Posterior cingulate gyrus (tissue), 11 donors: ENCODE results near the gene LAMTOR3.

Experiments used
- DNase-seq, 10 donors: peaks; one replicate each; pipeline versions ENCODE4 v3.0.0 to v3.0.0-alpha.2; 2020 to 2021; ENCODE audit warnings: mixed read lengths in 3 of 10
- intact Hi-C: fragments of 100-400 bp; cut with DNase I; formaldehyde crosslinking; loops from one replicate; pipeline ENCODE4 v1.15.1; 2023

The LAMTOR3 gene, protein sequence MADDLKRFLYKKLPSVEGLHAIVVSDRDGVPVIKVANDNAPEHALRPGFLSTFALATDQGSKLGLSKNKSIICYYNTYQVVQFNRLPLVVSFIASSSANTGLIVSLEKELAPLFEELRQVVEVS

DNA sequence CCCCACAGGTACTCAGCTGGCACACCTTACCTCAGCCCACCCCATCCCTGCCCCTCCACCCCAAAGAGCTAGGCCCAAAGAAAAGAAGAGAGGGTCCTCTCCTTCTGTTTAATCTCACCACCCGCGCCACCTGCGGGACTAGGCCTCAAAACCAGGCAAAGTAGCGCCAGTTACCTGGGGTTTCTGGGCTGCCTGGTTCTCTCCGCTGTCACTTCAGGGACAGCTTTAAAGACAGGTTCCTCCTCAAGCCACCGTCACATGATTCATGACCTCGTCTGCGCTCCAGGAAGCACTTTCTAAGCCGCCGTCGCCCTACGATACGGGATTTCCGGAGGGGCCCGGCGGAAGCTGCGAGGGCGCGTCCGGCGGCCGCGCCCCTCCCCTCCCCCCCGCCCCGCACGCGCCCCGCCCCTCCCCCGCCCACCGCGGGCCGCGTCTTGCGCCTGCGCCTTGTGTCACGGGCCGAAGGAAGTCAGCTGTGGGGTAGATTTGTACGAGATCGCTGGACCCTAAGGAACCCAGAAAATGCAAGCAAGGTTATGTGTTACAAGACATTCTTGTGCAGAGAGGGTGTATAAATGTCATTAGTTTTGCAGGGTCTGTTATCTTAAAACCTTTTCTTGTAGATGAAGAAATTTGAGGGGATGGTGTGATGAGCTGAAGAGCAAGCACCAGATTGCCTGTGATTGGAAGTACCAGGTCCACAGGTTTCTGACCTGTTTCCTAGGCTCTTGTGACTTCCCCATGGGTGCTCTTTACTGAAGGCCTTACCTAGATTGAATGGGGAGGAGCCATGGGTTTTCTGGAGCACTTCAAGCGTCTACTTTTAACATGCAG is at the start of gene LAMTOR3:
LAMTOR3 (minus strand) TSS at position 267 of the 837 bp plus-strand sequence. CDS start 464 bp downstream, outside the sequence.
- intact Hi-C loops = loop anchor here (2.0 kb wide), 2 partner anchors 52 to 332 kb away; partner anchors contain the start of gene DNAJB14
- DNase-seq = peak; percentile 85 to 98 (median 90)

DNA sequence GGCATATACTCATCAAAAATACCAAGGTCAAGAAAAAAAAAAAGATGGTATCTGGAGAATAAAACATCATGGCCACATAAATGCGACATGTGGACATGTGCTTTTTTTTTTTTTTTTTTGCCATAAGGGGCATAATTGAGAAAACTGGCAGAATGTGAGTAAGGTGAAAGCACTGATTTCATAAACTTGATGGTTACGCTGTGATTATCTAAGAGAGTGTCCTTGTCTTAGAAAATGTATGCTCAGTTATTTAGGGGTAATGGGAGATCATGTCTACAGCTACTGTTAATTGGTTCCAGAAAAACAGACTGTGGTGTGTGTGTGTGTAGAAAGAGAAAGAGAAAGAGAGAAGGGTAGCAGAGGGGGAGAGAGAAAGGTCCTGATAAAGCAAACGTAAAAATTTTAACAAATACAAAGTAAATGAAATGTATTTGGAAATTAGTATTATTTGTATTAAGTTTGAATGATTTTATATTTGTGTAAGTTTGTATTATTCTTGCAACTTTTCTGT is 44.1 kb upstream of the LAMTOR3 start:
- intact Hi-C loops = no loop called here
- DNase-seq = no peak

DNA sequence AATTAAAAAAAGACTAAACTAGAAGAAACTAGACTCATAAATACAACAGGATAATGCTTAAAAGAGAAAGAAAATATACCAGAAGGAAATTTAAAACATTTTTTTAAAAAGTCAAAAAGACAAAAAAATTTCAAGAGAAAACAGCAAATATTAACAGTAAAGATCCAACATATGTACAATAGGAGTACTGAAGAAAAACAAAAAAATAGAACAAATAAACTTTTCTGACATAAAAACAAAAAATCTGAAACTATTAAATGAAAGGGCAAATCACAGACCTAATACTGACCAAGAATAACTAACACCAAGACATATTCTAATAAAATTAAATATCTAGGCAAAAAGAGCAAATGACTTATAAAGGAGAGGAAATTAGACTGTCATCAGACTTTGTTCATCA is 40.7 kb upstream of the LAMTOR3 start:
- intact Hi-C loops = no loop called here
- DNase-seq = no peak

DNA sequence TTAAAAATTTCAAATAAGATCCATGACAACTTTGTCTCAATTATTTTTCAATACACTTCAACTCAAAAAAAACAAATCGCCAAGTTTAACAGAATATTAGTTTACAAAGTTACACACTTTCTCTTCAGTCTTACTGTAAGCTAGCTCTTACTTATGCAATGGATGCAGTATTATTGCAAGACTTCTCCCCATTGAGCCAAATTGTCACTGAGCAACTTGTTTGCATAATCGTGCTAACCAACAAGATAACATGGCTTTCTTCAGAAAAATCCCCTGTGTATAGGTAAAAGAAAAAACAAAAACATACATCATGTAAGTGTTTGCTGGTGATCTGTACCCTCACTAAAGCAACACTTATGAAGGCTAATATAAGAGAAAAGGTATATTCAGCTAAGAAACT is 33.3 kb upstream of the LAMTOR3 start:
- intact Hi-C loops = no loop called here
- DNase-seq = no peak

DNA sequence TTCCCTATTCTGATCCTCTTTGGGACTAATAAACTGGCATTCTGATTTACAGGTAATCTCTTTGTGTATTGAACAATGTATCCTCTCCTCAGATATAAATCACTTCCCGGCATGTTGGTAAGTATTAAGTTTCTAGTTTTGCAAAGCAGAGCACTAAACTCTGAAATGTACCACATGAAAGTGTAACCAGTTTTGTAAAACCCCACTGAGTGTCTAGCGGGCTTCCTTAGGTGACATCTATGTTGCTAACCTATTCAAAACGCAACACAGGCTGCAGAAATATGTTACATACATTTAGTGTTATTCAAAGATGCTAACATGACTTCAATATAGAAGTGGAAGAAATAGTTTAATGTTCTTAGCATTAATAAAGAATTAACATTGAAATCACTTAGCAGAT is 26.9 kb upstream of the LAMTOR3 start:
- intact Hi-C loops = no loop called here
- no peak for DNase-seq

DNA sequence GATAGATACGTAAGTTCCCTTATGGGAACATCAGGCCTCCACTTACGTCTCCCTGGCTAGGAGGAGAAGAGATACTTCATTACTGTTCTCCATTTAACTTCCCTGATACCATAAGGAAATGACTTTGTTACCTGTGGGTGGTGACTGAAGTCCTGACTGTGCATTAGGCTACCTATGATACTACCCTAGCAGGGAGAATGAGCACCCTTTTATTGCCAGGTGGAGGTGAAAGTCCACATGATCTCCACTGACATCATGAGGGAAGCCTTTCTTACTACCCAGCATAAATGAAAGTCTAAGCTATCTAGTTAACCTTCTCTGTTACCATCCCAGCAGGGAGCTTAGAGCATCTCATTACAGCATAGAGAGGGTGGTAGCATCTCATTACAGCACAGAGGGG is 24.4 kb upstream of the LAMTOR3 start:
- intact Hi-C loops = no loop called here
- no peak for DNase-seq

DNA sequence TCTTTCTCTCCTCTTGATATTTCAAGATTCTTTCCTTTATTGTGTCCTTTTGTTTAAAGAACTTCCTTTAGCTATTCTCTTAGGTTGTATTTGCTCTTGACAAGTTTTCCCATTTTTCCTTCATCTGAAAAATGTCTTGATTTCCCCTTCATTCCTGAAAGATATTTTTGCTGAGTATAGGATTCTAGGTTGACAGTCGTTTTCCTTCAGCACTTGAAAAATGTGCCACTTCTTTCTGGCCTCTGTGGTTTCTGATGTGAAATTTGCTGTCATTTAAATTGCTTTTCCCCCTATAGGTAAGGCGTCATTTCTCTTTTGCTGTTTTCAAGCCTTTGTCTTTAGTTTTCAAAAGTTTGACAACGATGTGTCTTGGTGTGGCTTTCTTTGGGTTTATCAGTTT is 23.3 kb upstream of the LAMTOR3 start:
- intact Hi-C loops = no loop called here
- no peak for DNase-seq

DNA sequence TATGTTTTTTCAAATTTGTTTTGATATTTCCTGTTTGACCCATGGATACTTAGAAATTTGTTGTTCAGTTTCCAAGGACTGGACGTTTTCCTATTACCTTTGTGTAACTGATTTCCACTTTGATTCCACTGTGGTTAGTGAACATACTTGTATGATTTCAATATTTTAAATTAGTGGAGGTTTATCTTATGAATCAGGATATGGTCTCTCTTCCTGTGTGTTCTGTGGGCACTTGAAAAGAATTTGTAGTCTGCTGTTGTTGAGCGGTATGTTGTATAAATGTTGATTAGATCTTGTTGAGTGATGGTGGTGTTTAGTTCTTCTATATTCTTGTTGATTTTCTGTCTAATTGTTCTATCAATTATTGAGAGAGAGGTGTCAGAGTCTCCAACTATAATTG is 21.2 kb upstream of the LAMTOR3 start:
- DNase-seq = no peak
- intact Hi-C loops = no loop called here

DNA sequence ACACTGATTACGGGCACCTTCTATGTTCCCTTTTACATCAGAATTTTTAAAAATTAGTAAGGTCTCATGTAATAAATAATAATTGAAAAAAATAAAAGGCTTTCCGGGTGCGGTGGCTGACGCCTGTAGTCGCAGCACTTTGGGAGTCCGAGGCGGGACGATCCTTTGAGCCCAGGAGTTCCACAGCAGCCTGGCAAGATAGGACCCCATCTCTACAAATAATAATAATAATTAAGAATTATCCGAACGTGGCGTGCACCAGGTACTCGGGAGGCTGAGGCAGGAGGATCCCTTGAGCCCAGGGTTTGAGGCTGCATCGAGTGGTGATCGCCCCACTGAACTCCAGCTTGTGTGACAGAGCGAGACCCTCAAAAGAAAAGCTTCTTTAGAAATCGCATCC is 771 bp upstream of the LAMTOR3 start:
- intact Hi-C loops = loop anchor here (2.0 kb wide), 2 partner anchors 52 to 332 kb away; partner anchors contain the start of gene DNAJB14
- DNase-seq = peak in 4 of 10 donors; percentile 16 to 76 (median 68)

DNA sequence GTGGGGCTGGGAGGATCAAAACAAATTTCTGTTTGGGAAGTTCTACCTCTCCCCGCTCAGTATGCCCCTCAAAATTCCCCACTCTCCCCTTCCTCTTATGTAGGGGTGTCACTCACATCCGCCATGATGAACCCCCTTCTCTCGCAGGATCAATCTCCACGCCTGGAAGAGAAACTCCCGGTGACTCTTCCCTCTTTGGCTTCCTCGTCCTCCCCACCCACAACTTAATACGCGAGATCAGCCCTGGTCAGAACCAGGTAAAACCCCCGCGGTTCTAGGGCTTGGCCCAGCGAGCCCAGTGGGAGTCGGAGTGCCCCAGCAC is 427 bp downstream of the LAMTOR3 start:
- intact Hi-C loops = loop anchor here (2.0 kb wide), 2 partner anchors 53 to 331 kb away; partner anchors contain the start of gene DNAJB14
- no peak for DNase-seq

DNA sequence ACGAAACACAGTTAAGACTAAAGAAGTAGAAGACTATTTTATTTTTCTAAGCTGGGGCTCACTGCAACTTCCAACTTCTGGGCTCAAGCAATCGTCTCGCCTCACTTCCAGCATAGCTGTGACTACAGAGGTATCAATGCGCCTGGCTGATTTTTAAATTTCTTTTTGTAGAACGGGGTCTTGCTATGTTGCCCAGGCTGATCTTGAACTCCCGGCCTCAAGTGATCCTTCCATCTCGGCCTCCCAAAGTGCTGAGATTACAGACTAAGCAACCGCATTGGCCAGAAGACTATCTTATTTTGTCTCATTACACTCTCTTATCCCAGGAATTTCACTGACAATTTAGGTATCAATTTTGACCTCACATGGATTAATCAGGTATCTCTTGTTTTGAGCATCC is 1.2 kb downstream of the LAMTOR3 start:
- no peak for DNase-seq
- intact Hi-C loops = no loop called here

DNA sequence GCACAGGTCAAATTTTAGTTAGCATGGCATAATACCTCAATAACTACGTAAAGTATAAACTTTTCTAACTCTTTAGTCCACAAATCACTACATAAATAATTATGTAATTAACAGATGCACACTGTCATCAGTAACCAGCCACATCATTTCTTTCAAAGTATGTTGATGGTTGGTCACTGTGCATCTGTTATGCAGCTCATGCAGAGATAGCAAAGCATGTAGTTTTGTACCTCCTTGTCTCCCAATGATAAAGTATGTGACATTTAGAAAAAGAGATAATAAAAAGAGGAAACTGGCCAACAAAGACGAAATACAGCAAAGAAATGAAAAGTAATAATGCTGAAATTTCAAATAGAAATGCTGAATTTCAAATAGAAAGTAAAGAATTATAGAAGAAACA is 2.9 kb downstream of the LAMTOR3 start:
- intact Hi-C loops = no loop called here
- no peak for DNase-seq

DNA sequence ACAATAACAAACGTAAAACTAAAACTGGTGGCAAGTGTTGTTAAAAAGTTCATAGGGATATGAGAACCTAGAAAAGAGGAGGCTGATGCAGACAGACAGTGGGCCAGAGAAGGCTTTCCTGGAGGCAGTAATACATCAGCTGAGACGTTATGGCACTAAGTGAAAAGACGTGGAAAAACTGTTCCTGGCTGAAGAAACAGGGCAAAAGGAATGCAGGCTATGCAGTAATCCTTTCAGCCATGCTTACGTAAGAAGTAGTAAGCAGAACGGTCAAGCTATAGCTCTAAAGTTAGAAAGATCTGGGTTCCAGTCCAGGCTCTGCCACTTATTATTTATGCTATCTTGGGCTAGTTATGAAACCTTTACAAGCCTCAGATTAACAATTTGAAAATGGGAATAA is 6.4 kb downstream of the LAMTOR3 start:
- no peak for DNase-seq
- intact Hi-C loops = no loop called here

DNA sequence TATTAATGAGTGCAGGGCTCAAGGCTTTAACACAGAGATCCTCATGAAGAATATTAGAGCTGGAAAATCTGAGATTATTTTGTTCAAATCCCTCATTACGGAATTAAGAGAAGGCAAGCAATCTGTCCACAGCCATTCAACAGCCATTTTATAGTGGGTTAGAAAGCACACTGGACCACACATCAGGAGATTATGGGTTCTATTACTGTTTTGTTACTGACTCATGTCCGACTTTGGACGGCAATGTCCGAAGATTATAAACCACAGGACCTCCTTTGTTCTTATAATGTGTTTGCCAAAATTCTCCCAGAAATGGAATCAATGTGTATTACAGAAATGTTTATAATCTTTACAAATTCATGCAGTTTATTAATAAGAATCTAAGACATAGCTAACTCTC is 8.1 kb downstream of the LAMTOR3 start:
- no peak for DNase-seq
- intact Hi-C loops = no loop called here

DNA sequence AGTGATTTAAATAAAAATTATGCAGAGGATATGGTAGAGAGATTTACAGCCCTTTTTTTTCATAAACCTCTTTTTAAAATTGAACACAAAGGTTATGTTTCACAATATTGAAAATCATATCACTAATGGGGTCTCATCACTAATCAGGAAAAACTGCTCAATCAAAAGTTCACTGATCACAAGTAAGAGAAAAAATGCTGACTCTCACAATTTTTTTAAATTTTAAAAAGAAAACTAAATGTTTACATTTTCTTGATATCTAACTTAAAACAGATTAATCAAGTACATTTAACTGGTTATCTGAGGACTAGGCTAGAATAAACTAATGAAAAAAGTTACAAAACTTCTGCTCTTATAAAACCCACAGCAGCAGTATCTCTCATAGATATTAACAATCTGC is 8.5 kb downstream of the LAMTOR3 start:
- intact Hi-C loops = no loop called here
- no peak for DNase-seq

DNA sequence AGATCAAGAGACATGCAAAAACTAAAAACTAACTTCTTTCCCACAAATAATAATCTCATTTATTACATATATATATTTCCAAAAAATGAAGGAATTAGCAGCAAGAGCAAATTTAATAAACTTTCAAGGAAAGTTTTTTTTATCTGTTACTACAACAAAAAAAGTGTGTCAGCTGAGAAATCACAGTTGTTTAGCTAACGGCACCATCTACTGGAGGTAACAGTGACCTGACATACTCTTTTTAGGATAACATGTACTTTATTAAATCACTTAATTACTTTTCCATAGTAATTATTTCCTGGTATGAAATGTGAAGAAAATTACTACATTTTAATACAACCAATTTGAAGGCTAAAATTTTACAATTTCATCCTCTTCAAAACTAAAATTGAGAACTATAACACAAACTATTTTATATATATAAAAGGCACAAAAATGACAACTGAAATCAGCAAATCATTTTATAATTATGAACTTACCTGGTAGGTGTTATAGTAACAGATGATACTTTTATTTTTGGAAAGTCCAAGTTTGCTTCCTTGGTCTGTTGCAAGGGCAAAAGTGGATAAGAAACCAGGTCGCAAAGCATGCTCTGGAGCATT is 9.1 kb downstream of the LAMTOR3 start:
- intact Hi-C loops = no loop called here
- DNase-seq = no peak

DNA sequence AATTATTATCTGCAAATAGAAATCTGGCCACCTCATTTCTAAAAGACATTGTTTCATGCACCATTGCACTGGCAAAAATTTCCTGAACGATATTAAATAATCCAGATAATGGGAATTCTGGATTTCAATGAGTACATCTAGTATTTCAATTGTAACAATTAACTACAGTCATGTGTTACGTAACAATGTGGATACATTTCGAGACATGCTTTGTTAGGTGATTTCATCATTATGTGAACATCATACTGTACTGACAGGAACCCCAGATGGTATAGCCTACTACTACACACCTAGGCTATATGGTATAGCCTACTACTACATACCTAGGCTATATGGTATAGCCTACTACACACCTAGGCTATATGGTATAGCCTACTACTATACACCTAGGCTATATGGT is 14.8 kb downstream of the LAMTOR3 start:
- intact Hi-C loops = no loop called here
- DNase-seq = no peak

DNA sequence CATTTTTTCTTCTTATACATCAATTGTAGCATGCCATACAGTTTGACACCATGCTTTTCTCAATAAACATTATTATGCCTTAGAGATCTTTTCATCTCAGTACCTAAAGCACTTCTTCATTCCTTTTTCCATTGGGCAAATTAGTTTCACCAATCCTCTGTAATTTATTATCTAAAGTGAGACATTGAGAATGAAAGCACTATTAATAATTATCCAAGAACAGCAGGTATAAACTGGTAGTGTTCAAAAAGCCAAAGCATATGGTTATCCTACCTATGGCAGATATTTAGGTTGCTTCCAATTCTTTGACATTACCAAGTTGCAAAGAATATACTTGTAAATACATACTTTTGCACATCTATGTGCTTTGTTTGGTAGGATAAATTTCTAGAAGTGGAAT is 15.6 kb downstream of the LAMTOR3 start:
- intact Hi-C loops = no loop called here
- DNase-seq = no peak

DNA sequence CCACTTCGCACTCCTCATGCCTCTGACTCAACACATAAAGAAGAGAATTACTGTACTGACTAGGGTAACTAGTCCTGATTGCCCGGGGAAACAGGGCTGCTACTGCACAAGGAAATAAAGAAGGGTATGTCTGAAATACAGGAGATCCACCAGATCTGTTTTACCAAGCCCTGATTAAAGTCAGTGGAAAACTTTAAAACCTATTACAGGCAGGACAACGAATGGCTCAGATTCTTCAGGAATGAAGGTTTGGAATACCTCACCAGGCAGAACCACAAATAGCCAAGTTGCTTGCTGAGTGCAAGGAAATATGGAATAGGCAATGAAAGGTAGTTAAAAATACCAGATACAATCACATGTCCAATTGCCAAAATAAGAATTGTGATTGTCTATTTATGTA is 17.3 kb downstream of the LAMTOR3 start:
- intact Hi-C loops = no loop called here
- no peak for DNase-seq

DNA sequence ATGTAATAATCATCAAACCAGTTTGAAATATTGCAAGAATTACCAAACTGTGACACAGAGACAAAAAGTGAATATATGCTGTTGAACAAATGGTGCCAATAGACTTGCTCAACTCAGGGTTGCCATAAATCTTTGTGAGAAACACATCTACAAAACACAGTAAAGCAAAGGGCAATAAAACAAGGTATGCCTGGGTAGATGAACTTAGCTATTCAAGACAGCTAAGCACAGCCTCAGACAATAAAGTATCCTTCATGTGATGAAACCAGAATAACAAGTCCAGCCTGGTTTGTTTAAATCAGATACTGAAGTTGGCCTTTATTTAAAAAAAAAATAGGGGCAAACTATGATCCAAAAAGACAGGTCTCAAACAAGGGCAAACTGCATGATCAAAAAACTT is 19.2 kb downstream of the LAMTOR3 start:
- intact Hi-C loops = no loop called here
- no peak for DNase-seq

DNA sequence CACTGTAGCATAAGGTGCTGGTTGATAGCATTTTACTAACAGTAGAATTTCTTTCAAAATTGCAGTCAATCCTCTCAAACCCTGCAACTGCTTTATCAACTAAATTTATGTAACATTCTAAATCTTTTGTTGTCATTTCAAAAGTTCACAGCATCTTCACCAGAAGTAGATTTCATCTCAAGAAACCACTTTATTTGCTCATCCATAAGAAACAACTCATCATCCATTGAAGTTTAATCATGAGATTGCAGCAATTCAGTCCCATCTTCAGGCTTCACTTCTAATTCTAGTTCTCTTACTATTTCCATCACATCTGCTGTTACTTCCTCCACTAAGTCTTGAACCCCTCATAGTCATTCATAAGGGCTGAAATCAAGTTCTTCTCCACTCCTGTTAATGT is 21.7 kb downstream of the LAMTOR3 start:
- intact Hi-C loops = no loop called here

DNA sequence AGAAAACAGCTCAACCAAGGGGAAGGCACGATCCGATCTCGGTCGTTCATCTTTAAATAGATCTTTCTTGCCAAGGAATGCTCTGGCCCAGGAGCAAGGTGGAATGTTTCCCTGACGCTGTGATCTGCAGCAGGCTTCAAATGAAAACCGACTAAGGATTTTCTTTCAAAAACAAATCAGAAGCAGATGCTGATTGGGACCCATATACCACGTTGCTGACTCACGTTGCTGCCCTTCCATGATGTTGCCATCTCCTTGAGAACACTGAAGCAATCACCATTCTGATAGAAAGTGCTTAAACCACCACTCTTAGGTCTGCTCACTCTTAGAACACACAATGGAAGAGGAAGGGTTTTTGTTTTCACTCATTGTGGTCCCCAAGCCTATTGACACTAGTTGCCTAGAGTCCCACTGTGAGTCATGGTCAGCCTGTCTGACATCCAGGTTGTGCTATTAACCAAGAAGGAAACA is 26.1 kb downstream of the LAMTOR3 start:
- intact Hi-C loops = no loop called here
- no peak for DNase-seq

More for the DNA sequence above, 21.7 kb downstream of the LAMTOR3 start:
- DNase-seq = no peak
